GM06990 (cell line): ENCODE results near the gene ADNP2.

Experiments used
- DNase-seq: peaks from one replicate; pipeline ENCODE4 v3.0.0-alpha.2; 2011; ENCODE audit not compliant: insufficient read length; ENCODE audit errors: extremely low read depth
- H3K27me3 ChIP-seq: replicated peaks from 2 replicates; pipeline ENCODE4 v1.6.0; 2011; ENCODE audit warnings: low read length; ENCODE audit not compliant: control insufficient read depth, insufficient read depth
- H3K36me3 ChIP-seq: 2 replicates; pipeline ENCODE4 v1.5.1; 2011; ENCODE audit warnings: low read length; ENCODE audit not compliant: control insufficient read depth, insufficient read depth
- H3K4me3 ChIP-seq: replicated peaks from 2 replicates; pipeline ENCODE4 v1.5.1; 2011; ENCODE audit warnings: low read depth, mild to moderate bottlenecking, control low read depth, low read length
- CTCF ChIP-seq: IDR thresholded peaks from 2 replicates; pipeline ENCODE4 v1.5.1; 2011; ENCODE audit warnings: low read length, control low read depth, mild to moderate bottlenecking, inconsistent platforms; ENCODE audit not compliant: insufficient read depth, poor library complexity, severe bottlenecking

ADNP2 gene

GRCh38 chr18:80077873-80078272 lies 31.2 kb upstream of the ADNP2 start:
- H3K36me3 ChIP-seq: no peaks in the 10 kb centered on the region
- H3K27me3 ChIP-seq: no peaks in the 10 kb centered on the region
- TF ChIP-seq CTCF: no peak
- no peak for DNase-seq
- H3K4me3 ChIP-seq: no peak overlapping the region

GRCh38 chr18:80086281-80086680 lies 22.8 kb upstream of the ADNP2 start:
- Histone ChIP-seq H3K4me3 (no peak overlapping the region), H3K27me3 (no peaks in the 10 kb centered on the region), H3K36me3 (no peaks in the 10 kb centered on the region)
- TF ChIP-seq CTCF: no peak
- no peak for DNase-seq

GRCh38 chr18:80088036-80088435 lies 21.0 kb upstream of the ADNP2 start:
- no peak for DNase-seq
- H3K27me3 ChIP-seq: no peaks in the 10 kb centered on the region
- no peak overlapping the region for H3K4me3 ChIP-seq
- TF ChIP-seq CTCF: no peak
- H3K36me3 ChIP-seq: no peaks in the 10 kb centered on the region

GRCh38 chr18:80088823-80089222 lies 20.2 kb upstream of the ADNP2 start:
- H3K27me3 ChIP-seq: no peaks in the 10 kb centered on the region
- no peaks in the 10 kb centered on the region for H3K36me3 ChIP-seq
- DNase-seq: no peak
- TF ChIP-seq CTCF: no peak
- H3K4me3 ChIP-seq: no peak overlapping the region

GRCh38 chr18:80095414-80095813 lies 13.6 kb upstream of the ADNP2 start:
- Histone ChIP-seq H3K4me3 (no peak overlapping the region), H3K27me3 (no peaks in the 10 kb centered on the region), H3K36me3 (no peaks in the 10 kb centered on the region)
- TF ChIP-seq CTCF: no peak
- no peak for DNase-seq

GRCh38 chr18:80096032-80096565 lies 13.0 kb upstream of the ADNP2 start:
- no peak for DNase-seq
- H3K27me3 ChIP-seq: no peaks in the 10 kb centered on the region
- TF ChIP-seq CTCF: no peak
- H3K4me3 ChIP-seq: no peak overlapping the region
- no peaks in the 10 kb centered on the region for H3K36me3 ChIP-seq
